HEK293 (cell line): Measurements from ENCODE around the gene KSR1.
A peak's percentile ranks its signal among the peaks of the same experiment; 100 is the strongest.

Source experiments
- CTCF ChIA-PET: fragments of 350-600 bp; formaldehyde crosslinking; extraction: SDS; loops from one replicate; lab custom pipeline; 2021; ENCODE audit warnings: antibody characterized with exemption; lab: Yijun Ruan, JAX
- POLR2A ChIA-PET: fragments of 300-600 bp; formaldehyde crosslinking; extraction: SDS; loops from one replicate; lab custom pipeline; 2020; ENCODE audit warnings: antibody characterized with exemption, inconsistent platforms; lab: Yijun Ruan, JAX
- H3K27ac ChIP-seq: fragments of 200-500 bp; sonication (Bioruptor generic); 2 replicates; pipeline ENCODE4 v1.5.1; 2014; ENCODE audit warnings: low read depth, low read length, control low read depth, inconsistent platforms; ENCODE audit errors: extremely low read depth
- H3K36me3 ChIP-seq, 2 experiments: fragments of 200-500 bp in 1 of 2; sonication (Bioruptor generic) in 1 of 2; 1 replicate in 1 of 2; 2 replicates in 1 of 2; pipeline ENCODE4 v1.5.1; 2014 to 2017; ENCODE audit warnings: inconsistent platforms in 2 of 2, low read length in 2 of 2; ENCODE audit not compliant: control insufficient read depth in 2 of 2, insufficient read depth in 1 of 2
- H3K4me1 ChIP-seq: fragments of 200-500 bp; sonication (Bioruptor generic); 2 replicates; pipeline ENCODE4 v1.5.1; 2014; ENCODE audit warnings: mild to moderate bottlenecking, low read length, inconsistent platforms; ENCODE audit not compliant: control insufficient read depth, insufficient read depth
- H3K4me3 ChIP-seq: 2 replicates; pipeline ENCODE4 v1.5.1; 2011; ENCODE audit warnings: low read depth, mild to moderate bottlenecking, control low read depth, low read length, moderate library complexity
- H3K9me3 ChIP-seq: fragments of 200-500 bp; sonication (Bioruptor generic); 2 replicates; pipeline ENCODE4 v1.5.1; 2014; ENCODE audit warnings: low read depth, low read length, inconsistent platforms; ENCODE audit not compliant: control insufficient read depth, insufficient read depth
- MYNN ChIP-seq: fragments of 450-650 bp; formaldehyde crosslinking; IDR thresholded peaks from 2 replicates; pipeline ENCODE4 v1.5.1; 2016; ENCODE audit warnings: missing biosample characterization, missing genetic modification characterization, borderline replicate concordance
- SCRT2 ChIP-seq: fragments of 450-650 bp; formaldehyde crosslinking; IDR thresholded peaks from 2 replicates; pipeline ENCODE4 v1.5.1; 2016; ENCODE audit warnings: missing biosample characterization, missing genetic modification characterization
- ZBTB17 ChIP-seq: fragments of 450-650 bp; formaldehyde crosslinking; IDR thresholded peaks from 2 replicates; pipeline ENCODE4 v1.5.1; 2016; ENCODE audit warnings: missing biosample characterization, missing genetic modification characterization
- ZBTB20 ChIP-seq: fragments of 450-650 bp; formaldehyde crosslinking; IDR thresholded peaks from 2 replicates; pipeline ENCODE4 v1.5.1; 2016; ENCODE audit warnings: missing biosample characterization, missing genetic modification characterization
- ZIC2 ChIP-seq: fragments of 450-650 bp; formaldehyde crosslinking; IDR thresholded peaks from 2 replicates; pipeline ENCODE4 v1.5.1; 2016; ENCODE audit warnings: missing biosample characterization, missing genetic modification characterization
- ZNF202 ChIP-seq: fragments of 450-650 bp; formaldehyde crosslinking; IDR thresholded peaks from 2 replicates; pipeline ENCODE4 v1.5.1; 2016; ENCODE audit warnings: missing biosample characterization, missing genetic modification characterization, borderline replicate concordance
- ZNF302 ChIP-seq: fragments of 450-650 bp; formaldehyde crosslinking; IDR thresholded peaks from 2 replicates; pipeline ENCODE4 v1.5.1; 2016; ENCODE audit warnings: missing biosample characterization, missing genetic modification characterization, low read depth
- ZNF473 ChIP-seq: fragments of 450-650 bp; formaldehyde crosslinking; IDR thresholded peaks from 2 replicates; pipeline ENCODE4 v1.5.1; 2017; ENCODE audit warnings: missing biosample characterization, missing genetic modification characterization
- ZNF548 ChIP-seq: fragments of 450-650 bp; formaldehyde crosslinking; IDR thresholded peaks from 2 replicates; pipeline ENCODE4 v1.5.1; 2016; ENCODE audit warnings: missing biosample characterization, missing genetic modification characterization
- ZNF600 ChIP-seq: fragments of 450-650 bp; formaldehyde crosslinking; IDR thresholded peaks from 2 replicates; pipeline ENCODE4 v1.5.1; 2016; ENCODE audit warnings: missing biosample characterization, missing genetic modification characterization
- ZNF621 ChIP-seq: fragments of 450-650 bp; formaldehyde crosslinking; IDR thresholded peaks from 2 replicates; pipeline ENCODE4 v1.5.1; 2017; ENCODE audit warnings: missing biosample characterization, missing genetic modification characterization
- ZNF623 ChIP-seq: fragments of 450-650 bp; formaldehyde crosslinking; IDR thresholded peaks from 2 replicates; pipeline ENCODE4 v1.5.1; 2016; ENCODE audit warnings: missing biosample characterization, missing genetic modification characterization
- TF ChIP-seq, protein P1 (sequence below): fragments of 450-650 bp; formaldehyde crosslinking; IDR thresholded peaks from 2 replicates; pipeline ENCODE4 v1.5.1; 2016; ENCODE audit warnings: missing biosample characterization, missing genetic modification characterization
- TF ChIP-seq, protein P2 (sequence below): fragments of 450-650 bp; formaldehyde crosslinking; IDR thresholded peaks from 2 replicates; pipeline ENCODE4 v1.5.1; 2016; ENCODE audit warnings: missing biosample characterization, missing genetic modification characterization
- TF ChIP-seq, protein P3 (sequence below): fragments of 450-650 bp; formaldehyde crosslinking; IDR thresholded peaks from 2 replicates; pipeline ENCODE4 v1.5.1; 2016; ENCODE audit warnings: missing biosample characterization, missing genetic modification characterization

KSR1 gene

DNA sequence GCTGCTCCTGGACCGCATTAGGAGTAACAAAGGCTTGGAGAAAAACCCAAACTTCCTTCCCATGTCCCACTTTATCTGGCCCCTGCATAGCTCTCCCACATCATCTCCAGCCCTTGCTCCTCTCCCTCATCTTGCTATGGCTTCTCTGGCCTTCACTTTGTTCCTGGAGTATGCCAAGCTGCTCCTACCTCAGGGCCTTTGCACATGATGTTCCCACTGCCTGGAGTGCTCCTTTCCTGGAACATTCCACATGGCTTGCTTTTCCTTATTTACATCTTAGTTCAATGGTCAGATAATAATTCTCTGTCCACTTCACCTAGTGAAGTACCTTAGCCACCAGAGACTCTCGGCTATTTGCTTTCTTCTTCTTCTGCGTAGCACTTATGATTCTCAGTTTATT lies 4.3 kb upstream of the KSR1 start:
- peaks cover 4% of the 10 kb centered on the region for H3K4me1 ChIP-seq
- ChIA-PET POLR2A (no interaction called here), CTCF (interaction anchor here (0.6 to 1.7 kb wide), 3 partner anchors 20 to 150 kb away, joined by 4 to 8 read pairs (median 7); no protein-coding TSS in a partner anchor)
- no peak overlapping the region for H3K27ac ChIP-seq
- no peak overlapping the region for H3K4me3 ChIP-seq
- H3K9me3 ChIP-seq: no peaks in the 10 kb centered on the region
- H3K36me3 ChIP-seq: no peaks in the 10 kb centered on the region
- TF ChIP-seq ZBTB20 (tag by site-specific recombination) (no peak), ZNF623 (tag by site-specific recombination) (peak; percentile 97)

DNA sequence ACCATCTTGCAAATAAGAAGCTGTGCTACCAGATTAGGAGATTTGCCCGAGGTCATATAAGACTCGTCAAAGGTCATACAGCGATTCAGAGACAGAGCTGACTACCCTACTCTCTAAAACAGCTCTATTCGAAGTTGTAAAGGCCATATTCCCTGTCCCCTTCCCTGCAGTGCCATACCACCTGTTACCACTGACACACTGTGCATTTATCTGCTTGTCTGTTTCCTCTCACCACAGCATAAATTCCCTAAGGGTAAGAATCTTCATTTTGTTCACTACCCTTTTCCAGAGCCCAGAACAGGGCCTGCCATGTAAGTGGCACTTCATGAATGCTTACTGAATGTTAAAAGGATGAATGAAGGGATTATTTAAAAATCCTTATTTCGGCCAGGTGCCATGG lies 3.4 kb upstream of the KSR1 start:
- CTCF ChIA-PET: interaction anchor here (0.7 to 1.7 kb wide), 4 partner anchors 69 to 150 kb away, joined by 3 to 8 read pairs (median 6); no protein-coding TSS in a partner anchor
- no peaks in the 10 kb centered on the region for H3K9me3 ChIP-seq

DNA sequence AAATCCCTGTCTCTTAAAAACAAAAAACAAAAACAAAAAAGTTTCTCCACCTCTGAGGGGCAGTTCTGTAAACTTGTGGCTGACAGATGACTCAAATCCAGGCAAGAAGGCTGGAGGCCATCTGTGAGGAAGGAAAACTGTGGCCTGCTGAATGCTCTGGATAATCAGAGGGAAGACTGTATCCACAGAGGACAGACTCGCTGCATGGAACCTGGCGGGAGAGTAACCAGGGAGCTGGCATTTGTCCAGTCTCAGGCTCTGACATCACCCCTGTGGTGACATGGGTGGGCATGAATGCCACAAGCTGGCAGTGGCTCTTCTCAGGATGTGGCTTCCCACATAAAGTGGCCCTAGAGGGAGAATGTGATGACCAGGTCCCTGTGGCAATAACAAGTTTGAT lies 2.8 kb upstream of the KSR1 start:
- Histone ChIP-seq H3K4me3 (no peak overlapping the region), H3K27ac (no peak overlapping the region), H3K36me3 (no peaks in the 10 kb centered on the region), H3K9me3 (no peaks in the 10 kb centered on the region), H3K4me1 (peaks cover 2% of the 10 kb centered on the region; the same call in 1 of the 2 replicates)
- CTCF ChIA-PET: interaction anchor here (0.6 to 3.6 kb wide), 3 partner anchors 75 to 208 kb away, joined by 3 to 49 read pairs (median 4); no protein-coding TSS in a partner anchor
- TF ChIP-seq, protein P1, sequence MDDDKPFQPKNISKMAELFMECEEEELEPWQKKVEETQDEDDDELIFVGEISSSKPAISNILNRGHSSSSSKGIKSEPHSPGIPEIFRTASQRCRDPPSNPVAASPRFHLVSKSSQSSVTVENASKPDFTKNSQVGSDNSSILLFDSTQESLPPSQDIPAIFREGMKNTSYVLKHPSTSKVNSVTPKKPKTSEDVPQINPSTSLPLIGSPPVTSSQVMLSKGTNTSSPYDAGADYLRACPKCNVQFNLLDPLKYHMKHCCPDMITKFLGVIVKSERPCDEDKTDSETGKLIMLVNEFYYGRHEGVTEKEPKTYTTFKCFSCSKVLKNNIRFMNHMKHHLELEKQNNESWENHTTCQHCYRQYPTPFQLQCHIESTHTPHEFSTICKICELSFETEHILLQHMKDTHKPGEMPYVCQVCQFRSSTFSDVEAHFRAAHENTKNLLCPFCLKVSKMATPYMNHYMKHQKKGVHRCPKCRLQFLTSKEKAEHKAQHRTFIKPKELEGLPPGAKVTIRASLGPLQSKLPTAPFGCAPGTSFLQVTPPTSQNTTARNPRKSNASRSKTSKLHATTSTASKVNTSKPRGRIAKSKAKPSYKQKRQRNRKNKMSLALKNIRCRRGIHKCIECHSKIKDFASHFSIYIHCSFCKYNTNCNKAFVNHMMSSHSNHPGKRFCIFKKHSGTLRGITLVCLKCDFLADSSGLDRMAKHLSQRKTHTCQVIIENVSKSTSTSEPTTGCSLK (tag by site-specific recombination): no peak
- TF ChIP-seq ZIC2 (peak; percentile 11; the same call in 1 of the 2 replicates), MYNN (tag by site-specific recombination) (no peak), ZNF302 (no peak), ZBTB17 (peak; percentile 44; the same call in 1 of the 2 replicates), ZNF600 (peak; percentile 23; the same call in 1 of the 2 replicates)
- TF ChIP-seq, protein P2, sequence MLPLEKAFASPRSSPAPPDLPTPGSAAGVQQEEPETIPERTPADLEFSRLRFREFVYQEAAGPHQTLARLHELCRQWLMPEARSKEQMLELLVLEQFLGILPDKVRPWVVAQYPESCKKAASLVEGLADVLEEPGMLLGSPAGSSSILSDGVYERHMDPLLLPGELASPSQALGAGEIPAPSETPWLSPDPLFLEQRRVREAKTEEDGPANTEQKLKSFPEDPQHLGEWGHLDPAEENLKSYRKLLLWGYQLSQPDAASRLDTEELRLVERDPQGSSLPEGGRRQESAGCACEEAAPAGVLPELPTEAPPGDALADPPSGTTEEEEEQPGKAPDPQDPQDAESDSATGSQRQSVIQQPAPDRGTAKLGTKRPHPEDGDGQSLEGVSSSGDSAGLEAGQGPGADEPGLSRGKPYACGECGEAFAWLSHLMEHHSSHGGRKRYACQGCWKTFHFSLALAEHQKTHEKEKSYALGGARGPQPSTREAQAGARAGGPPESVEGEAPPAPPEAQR (tag by site-specific recombination): no peak
- POLR2A ChIA-PET: no interaction called here

More for the DNA sequence above, 3.4 kb upstream of the KSR1 start:
- no peak for TF ChIP-seq ZNF621
- TF ChIP-seq ZNF473 (tag by site-specific recombination): no peak
- TF ChIP-seq, protein P3, sequence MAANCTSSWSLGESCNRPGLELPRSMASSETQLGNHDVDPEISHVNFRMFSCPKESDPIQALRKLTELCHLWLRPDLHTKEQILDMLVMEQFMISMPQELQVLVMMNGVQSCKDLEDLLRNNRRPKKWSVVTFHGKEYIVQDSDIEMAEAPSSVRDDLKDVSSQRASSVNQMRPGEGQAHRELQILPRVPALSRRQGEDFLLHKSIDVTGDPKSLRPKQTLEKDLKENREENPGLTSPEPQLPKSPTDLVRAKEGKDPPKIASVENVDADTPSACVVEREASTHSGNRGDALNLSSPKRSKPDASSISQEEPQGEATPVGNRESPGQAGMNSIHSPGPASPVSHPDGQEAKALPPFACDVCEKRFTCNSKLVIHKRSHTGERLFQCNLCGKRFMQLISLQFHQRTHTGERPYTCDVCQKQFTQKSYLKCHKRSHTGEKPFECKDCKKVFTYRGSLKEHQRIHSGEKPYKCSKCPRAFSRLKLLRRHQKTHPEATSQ: no peak
- no peak for TF ChIP-seq ZNF548 (tag by site-specific recombination)
- TF ChIP-seq ZNF202 (tag by site-specific recombination): no peak
- TF ChIP-seq, protein P2 (tag by site-specific recombination): no peak
- peak; percentile 68 for TF ChIP-seq SCRT2 (tag by site-specific recombination)
- H3K36me3 ChIP-seq: no peaks in the 10 kb centered on the region
- POLR2A ChIA-PET: no interaction called here
- no peak overlapping the region for H3K27ac ChIP-seq
- no peak overlapping the region for H3K4me3 ChIP-seq
- H3K4me1 ChIP-seq: no peaks in the 10 kb centered on the region; the same call in 1 of the 2 replicates
